OCI-LY1 (cell line): ENCODE results near the gene PIGN.

Source experiments
- CTCF ChIP-seq: fragments of 200-600 bp; sonication (generic), shearing (Covaris generic); IDR thresholded peaks from 2 replicates; pipeline ENCODE4 v1.5.1; 2017; ENCODE audit warnings: mild to moderate bottlenecking, antibody characterized with exemption, low read length, moderate library complexity, mixed read lengths
- EZH2 ChIP-seq: fragments of 200-600 bp; sonication (generic), shearing (Covaris generic); IDR thresholded peaks from 2 replicates; pipeline ENCODE4 v1.8.0; 2017; ENCODE audit warnings: borderline replicate concordance, mixed run types, mild to moderate bottlenecking, antibody characterized with exemption, low read length, moderate library complexity, mixed read lengths

DNA sequence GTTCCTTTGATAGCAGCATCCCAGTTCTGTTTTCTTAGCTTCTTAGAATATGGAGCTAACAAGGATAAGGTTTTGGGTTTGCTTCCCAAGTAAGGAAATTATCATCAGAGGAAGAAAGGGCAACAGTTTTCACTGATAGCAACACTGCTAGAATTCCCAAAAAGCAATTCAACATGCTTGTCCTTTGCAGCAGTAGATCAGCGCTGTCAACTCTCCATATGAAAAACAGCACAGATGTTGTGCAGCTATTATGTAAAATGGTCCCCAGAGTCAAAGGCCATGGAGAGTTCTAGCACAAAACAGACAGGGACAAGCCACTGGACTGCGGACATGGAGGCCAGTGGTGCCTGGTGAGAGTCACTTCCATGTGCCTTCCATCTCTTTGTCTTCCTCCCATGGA lies 158.1 kb downstream of the PIGN start:
- TF ChIP-seq CTCF: no peak
- TF ChIP-seq EZH2: no peak
